OCI-LY1 (cell line): Measurements from ENCODE around the gene COL19A1.

Experiments
- H2AFZ ChIP-seq: fragments of 200-600 bp; sonication (generic), shearing (Covaris generic); 2 replicates; pipeline ENCODE4 v1.6.0; 2014; ENCODE audit warnings: antibody characterized with exemption, mild to moderate bottlenecking, low read length
- H3F3A ChIP-seq: fragments of 200-600 bp; sonication (generic), shearing (Covaris generic); 2 replicates; pipeline ENCODE4 v1.6.0; 2014; ENCODE audit warnings: mild to moderate bottlenecking, antibody characterized with exemption, low read length, moderate library complexity; ENCODE audit not compliant: insufficient read depth
- H3K27ac ChIP-seq: fragments of 200-600 bp; sonication (generic); 2 replicates; pipeline ENCODE4 v1.5.1; 2014; ENCODE audit warnings: low read length, mixed run types, mild to moderate bottlenecking, low read depth; ENCODE audit not compliant: poor library complexity, severe bottlenecking
- H3K27me3 ChIP-seq: fragments of 200-600 bp; sonication (generic); 2 replicates; pipeline ENCODE4 v1.6.0; 2014; ENCODE audit warnings: antibody characterized with exemption, mild to moderate bottlenecking, low read length, moderate library complexity; ENCODE audit not compliant: insufficient read depth
- H3K36me3 ChIP-seq: fragments of 200-600 bp; sonication (generic); 2 replicates; pipeline ENCODE4 v1.6.1; 2014; ENCODE audit warnings: mild to moderate bottlenecking, antibody characterized with exemption, low read length, moderate library complexity, mixed read lengths; ENCODE audit not compliant: insufficient read depth
- H3K4me1 ChIP-seq: fragments of 200-600 bp; sonication (generic); 2 replicates; pipeline ENCODE4 v1.5.1; 2014; ENCODE audit warnings: mild to moderate bottlenecking, low read length, moderate library complexity; ENCODE audit not compliant: insufficient read depth, severe bottlenecking
- H3K4me2 ChIP-seq: fragments of 200-600 bp; sonication (generic), shearing (Covaris generic); 2 replicates; pipeline ENCODE4 v1.6.1; 2014; ENCODE audit warnings: low read length
- H3K4me3 ChIP-seq: fragments of 200-600 bp; sonication (generic); 2 replicates; pipeline ENCODE4 v1.5.1; 2014; ENCODE audit warnings: low read length, low read depth, mild to moderate bottlenecking, mixed read lengths; ENCODE audit not compliant: poor library complexity, severe bottlenecking
- H3K79me2 ChIP-seq: fragments of 200-600 bp; shearing (Covaris generic); 2 replicates; pipeline ENCODE4 v1.6.1; 2016; ENCODE audit warnings: mixed run types, low read length, mixed read lengths; ENCODE audit not compliant: insufficient read depth
- H3K9ac ChIP-seq: fragments of 200-600 bp; sonication (generic), shearing (Covaris generic); 2 replicates; pipeline ENCODE4 v1.6.1; 2014; ENCODE audit warnings: mild to moderate bottlenecking, low read length, mixed read lengths
- H3K9me2 ChIP-seq: fragments of 200-600 bp; sonication (generic), shearing (Covaris generic); 2 replicates; pipeline ENCODE4 v1.6.1; 2014; ENCODE audit warnings: low read depth, mild to moderate bottlenecking, low read length, mixed read lengths
- H3K9me3 ChIP-seq: fragments of 200-600 bp; shearing (Covaris generic); 2 replicates; pipeline ENCODE4 v1.6.1; 2014; ENCODE audit warnings: low read length, mixed read lengths
- H4K20me1 ChIP-seq: fragments of 200-600 bp; sonication (generic), shearing (Covaris generic); 2 replicates; pipeline ENCODE4 v1.6.0; 2016; ENCODE audit warnings: mild to moderate bottlenecking, low read length; ENCODE audit not compliant: insufficient read depth
- EZH2 ChIP-seq: fragments of 200-600 bp; sonication (generic), shearing (Covaris generic); IDR thresholded peaks from 2 replicates; pipeline ENCODE4 v1.8.0; 2017; ENCODE audit warnings: borderline replicate concordance, mixed run types, mild to moderate bottlenecking, antibody characterized with exemption, low read length, moderate library complexity, mixed read lengths
- TF ChIP-seq, protein P1 (sequence below): fragments of 200-600 bp; sonication (generic), shearing (Covaris generic); IDR thresholded peaks from 2 replicates; pipeline ENCODE4 v1.5.1; 2017; ENCODE audit warnings: mild to moderate bottlenecking, antibody characterized with exemption, low read length, moderate library complexity, mixed read lengths

The COL19A1 gene

DNA sequence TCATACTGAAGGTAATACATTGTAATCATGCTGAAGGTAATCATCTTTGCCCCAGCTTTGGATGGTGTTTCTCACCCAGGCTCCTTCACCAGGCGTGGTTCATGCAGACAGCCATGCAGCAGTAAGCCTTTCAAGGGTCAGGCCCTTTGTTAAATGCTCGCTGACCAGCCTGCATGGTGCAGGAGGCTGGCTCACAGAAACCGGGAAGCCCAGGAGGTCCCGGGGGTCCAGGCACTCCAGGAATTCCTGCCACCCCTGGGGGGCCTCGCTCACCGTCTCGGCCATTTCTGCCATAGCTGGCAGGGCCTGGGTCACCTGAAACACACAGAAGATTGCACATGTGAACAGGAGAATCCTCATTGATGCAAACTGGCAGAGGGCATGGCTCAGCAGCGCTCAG is 350.4 kb downstream of the COL19A1 start:
- no peaks in the 10 kb centered on the region for H4K20me1 ChIP-seq
- no peak overlapping the region for H3K4me2 ChIP-seq
- H3F3A ChIP-seq: no peaks in the 10 kb centered on the region
- no peaks in the 10 kb centered on the region for H3K9me2 ChIP-seq
- no peaks in the 10 kb centered on the region for H3K79me2 ChIP-seq
- H3K4me1 ChIP-seq: no peaks in the 10 kb centered on the region
- no peak overlapping the region for H3K4me3 ChIP-seq
- no peak overlapping the region for H2AFZ ChIP-seq
- H3K9ac ChIP-seq: no peak overlapping the region
- no peaks in the 10 kb centered on the region for H3K9me3 ChIP-seq
- no peak overlapping the region for H3K27ac ChIP-seq
- no peaks in the 10 kb centered on the region for H3K36me3 ChIP-seq
- no peak for TF ChIP-seq EZH2
- TF ChIP-seq, protein P1, sequence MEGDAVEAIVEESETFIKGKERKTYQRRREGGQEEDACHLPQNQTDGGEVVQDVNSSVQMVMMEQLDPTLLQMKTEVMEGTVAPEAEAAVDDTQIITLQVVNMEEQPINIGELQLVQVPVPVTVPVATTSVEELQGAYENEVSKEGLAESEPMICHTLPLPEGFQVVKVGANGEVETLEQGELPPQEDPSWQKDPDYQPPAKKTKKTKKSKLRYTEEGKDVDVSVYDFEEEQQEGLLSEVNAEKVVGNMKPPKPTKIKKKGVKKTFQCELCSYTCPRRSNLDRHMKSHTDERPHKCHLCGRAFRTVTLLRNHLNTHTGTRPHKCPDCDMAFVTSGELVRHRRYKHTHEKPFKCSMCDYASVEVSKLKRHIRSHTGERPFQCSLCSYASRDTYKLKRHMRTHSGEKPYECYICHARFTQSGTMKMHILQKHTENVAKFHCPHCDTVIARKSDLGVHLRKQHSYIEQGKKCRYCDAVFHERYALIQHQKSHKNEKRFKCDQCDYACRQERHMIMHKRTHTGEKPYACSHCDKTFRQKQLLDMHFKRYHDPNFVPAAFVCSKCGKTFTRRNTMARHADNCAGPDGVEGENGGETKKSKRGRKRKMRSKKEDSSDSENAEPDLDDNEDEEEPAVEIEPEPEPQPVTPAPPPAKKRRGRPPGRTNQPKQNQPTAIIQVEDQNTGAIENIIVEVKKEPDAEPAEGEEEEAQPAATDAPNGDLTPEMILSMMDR: no peak
- no peaks in the 10 kb centered on the region for H3K27me3 ChIP-seq

DNA sequence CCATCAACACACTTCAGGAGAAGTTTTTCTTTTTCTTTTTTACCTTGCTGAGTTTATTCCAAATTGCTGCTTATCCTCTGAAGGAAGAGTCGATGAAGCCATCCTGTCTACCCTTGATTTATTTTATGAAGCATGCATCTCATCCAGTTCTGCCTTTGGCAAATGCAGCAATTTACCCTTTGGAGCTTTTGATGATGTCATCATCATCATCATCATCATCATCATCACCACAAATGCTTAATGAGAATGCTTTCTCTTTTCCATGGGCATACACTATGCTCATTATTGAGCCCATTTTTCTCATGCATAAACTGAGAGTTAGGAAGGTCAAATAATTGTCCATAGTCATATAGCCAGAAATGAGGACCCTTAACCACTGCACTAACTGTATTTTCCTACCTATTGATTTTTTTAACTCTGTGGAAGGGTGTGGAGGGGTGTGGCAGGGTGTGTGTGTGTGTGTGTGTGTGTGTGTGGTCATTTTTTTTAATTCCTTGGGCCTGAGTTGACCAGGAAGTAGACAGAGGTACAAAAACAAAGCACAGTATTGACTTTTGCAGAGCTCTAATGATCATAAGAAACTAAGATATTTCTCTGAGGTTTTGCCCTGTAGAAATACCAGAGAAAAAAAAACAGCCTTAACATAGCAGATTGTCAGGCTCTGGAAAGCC is 353.7 kb downstream of the COL19A1 start:
- no peak overlapping the region for H3K9ac ChIP-seq
- H3K9me3 ChIP-seq: no peaks in the 10 kb centered on the region
- no peaks in the 10 kb centered on the region for H4K20me1 ChIP-seq
- H3K4me1 ChIP-seq: no peaks in the 10 kb centered on the region
- no peak overlapping the region for H3K27ac ChIP-seq
- H2AFZ ChIP-seq: no peak overlapping the region
- no peaks in the 10 kb centered on the region for H3K9me2 ChIP-seq
- H3K79me2 ChIP-seq: no peaks in the 10 kb centered on the region
- H3K27me3 ChIP-seq: no peaks in the 10 kb centered on the region
- H3F3A ChIP-seq: no peaks in the 10 kb centered on the region
- no peak for TF ChIP-seq EZH2
- TF ChIP-seq, protein P1: no peak
- H3K36me3 ChIP-seq: no peaks in the 10 kb centered on the region
- H3K4me2 ChIP-seq: no peak overlapping the region
- no peak overlapping the region for H3K4me3 ChIP-seq

DNA sequence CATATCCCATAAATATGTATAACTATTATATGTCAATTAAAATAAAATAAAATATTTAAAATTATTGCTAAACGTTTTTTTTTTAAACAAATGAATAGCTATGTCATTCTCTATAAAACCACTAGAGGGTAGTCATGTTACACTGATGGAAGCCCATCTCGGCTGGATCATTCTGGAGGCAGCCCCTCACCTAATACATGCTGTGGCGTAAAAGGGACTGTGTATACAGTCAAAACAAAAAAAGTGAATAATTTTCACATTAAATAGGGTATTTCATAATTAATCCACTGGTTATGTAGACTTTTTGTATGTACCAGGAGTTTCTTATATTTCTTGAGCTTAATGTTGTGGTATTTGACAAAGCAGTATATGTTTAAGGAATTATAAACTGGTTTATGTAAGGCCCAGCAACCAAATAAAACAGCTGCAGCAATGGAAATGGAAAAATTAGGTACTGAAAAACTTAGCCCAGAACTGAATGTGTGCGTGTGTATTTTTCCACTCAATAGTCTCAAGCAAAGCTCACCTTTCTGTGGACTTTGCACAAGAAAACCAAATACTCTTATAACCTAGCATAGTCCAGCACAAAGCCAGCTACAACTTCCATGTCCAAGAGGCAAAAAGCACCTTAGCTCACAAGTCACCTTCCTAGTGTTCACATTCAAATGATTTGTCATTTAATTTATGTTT is 354.8 kb downstream of the COL19A1 start:
- Histone ChIP-seq H3K9me2 (no peaks in the 10 kb centered on the region), H3K27ac (no peak overlapping the region), H2AFZ (no peak overlapping the region)

More for the DNA sequence above, 354.8 kb downstream of the COL19A1 start:
- Histone ChIP-seq H3K9ac (no peak overlapping the region), H3K4me3 (no peak overlapping the region), H3K36me3 (no peaks in the 10 kb centered on the region), H3F3A (no peaks in the 10 kb centered on the region), H3K4me1 (no peaks in the 10 kb centered on the region), H3K4me2 (no peak overlapping the region), H3K79me2 (no peaks in the 10 kb centered on the region), H3K27me3 (no peaks in the 10 kb centered on the region), H3K9me3 (no peaks in the 10 kb centered on the region), H4K20me1 (no peaks in the 10 kb centered on the region)
- no peak for TF ChIP-seq EZH2
- TF ChIP-seq, protein P1: peak; percentile 51
